ENCODE results near the gene RHOBTB1.

DNA sequence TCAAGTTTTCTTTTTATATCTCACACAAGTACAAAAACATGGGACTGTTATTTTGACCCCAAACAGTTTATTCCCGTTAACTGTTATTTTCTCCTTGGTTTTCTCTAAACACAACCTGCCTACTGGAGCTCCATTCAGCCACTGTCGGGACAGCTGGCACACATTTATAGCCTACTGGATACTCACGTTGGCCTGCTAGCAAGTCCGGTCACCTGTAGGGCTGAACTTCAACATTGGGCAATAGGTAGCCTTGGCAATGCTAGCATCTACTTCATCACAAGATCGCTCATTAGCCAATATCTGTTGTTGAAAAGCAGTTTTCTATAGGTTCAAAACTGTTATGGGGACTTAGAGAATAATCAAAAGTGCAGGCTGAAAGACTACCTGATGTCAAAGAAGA, 32.3 kb downstream of the RHOBTB1 start:
- TF ChIP-seq POLR2A (IDR thresholded peaks at IDR 0.05), result no peak
- TF ChIP-seq, protein P1, sequence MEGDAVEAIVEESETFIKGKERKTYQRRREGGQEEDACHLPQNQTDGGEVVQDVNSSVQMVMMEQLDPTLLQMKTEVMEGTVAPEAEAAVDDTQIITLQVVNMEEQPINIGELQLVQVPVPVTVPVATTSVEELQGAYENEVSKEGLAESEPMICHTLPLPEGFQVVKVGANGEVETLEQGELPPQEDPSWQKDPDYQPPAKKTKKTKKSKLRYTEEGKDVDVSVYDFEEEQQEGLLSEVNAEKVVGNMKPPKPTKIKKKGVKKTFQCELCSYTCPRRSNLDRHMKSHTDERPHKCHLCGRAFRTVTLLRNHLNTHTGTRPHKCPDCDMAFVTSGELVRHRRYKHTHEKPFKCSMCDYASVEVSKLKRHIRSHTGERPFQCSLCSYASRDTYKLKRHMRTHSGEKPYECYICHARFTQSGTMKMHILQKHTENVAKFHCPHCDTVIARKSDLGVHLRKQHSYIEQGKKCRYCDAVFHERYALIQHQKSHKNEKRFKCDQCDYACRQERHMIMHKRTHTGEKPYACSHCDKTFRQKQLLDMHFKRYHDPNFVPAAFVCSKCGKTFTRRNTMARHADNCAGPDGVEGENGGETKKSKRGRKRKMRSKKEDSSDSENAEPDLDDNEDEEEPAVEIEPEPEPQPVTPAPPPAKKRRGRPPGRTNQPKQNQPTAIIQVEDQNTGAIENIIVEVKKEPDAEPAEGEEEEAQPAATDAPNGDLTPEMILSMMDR (IDR thresholded peaks at IDR 0.05), result no peak

Measured in upper lobe of left lung (tissue), 4 donors.